ENCODE data around the gene GPR137B. TPM values are rescaled to one million over a fixed set of nuclear protein-coding genes. Genes with fewer than 3 reads are reported as not detected.

Gene GPR137B
- total and polyA plus RNA-seq, 8 donors, result 0.95 to 9.8 (median 2.6) TPM

GRCh38 chr1:236150311-236150955, 8.1 kb downstream of the GPR137B start:
- no peaks in the 10 kb centered on the region for H3K4me1 ChIP-seq
- no peaks in the 10 kb centered on the region for H3K36me3 ChIP-seq
- no peak overlapping the region for H3K27ac ChIP-seq
- ATAC-seq (peak in 1 of 4 donors; percentile 9), DNase-seq (no peak), FAIRE-seq (no peak)
- intact Hi-C loops (cut with DNase I), result no loop called here
- H3K9me3 ChIP-seq, result no peaks in the 10 kb centered on the region
- 88 to 91% methylated on average over 19 of the region's 19 CpGs for WGBS, 2 donors
- no peak for TF ChIP-seq CTCF (IDR thresholded peaks at IDR 0.05)
- H3K27me3 ChIP-seq, result no peaks in the 10 kb centered on the region
- H3K4me3 ChIP-seq, result no peak overlapping the region

- Histone ChIP-seq H3K27me3 (no peaks in the 10 kb centered on the region), H3K4me1 (no peaks in the 10 kb centered on the region), H3K4me3 (no peak overlapping the region), H3K27ac (no peak overlapping the region), H3K9me3 (no peaks in the 10 kb centered on the region), H3K36me3 (no peaks in the 10 kb centered on the region)
- FAIRE-seq (no peak), DNase-seq (no peak), ATAC-seq (no peak)
- TF ChIP-seq CTCF (IDR thresholded peaks at IDR 0.05), result no peak
- 88 to 92% methylated on average over 5 of the region's 5 CpGs for WGBS, 2 donors
- intact Hi-C loops (cut with DNase I), result no loop called here
Measured at GRCh38 chr1:236150986-236151385, 8.6 kb downstream of the GPR137B start.

- H3K4me3 ChIP-seq, result no peak overlapping the region
- ATAC-seq (no peak), DNase-seq (no peak), FAIRE-seq (no peak)
- no peak overlapping the region for H3K27ac ChIP-seq
- no peaks in the 10 kb centered on the region for H3K4me1 ChIP-seq
- H3K36me3 ChIP-seq, result no peaks in the 10 kb centered on the region
- H3K9me3 ChIP-seq, result no peaks in the 10 kb centered on the region
- 89 to 92% methylated on average over 12 of the region's 12 CpGs for WGBS, 2 donors
- no peaks in the 10 kb centered on the region for H3K27me3 ChIP-seq
- no peak for TF ChIP-seq CTCF (IDR thresholded peaks at IDR 0.05)
- intact Hi-C loops (cut with DNase I), result no loop called here
Measured at GRCh38 chr1:236151739-236152424, 9.5 kb downstream of the GPR137B start.

- DNase-seq (no peak), FAIRE-seq (no peak), ATAC-seq (no peak)
- Histone ChIP-seq H3K4me1 (no peaks in the 10 kb centered on the region), H3K4me3 (no peak overlapping the region), H3K36me3 (no peaks in the 10 kb centered on the region), H3K27me3 (no peaks in the 10 kb centered on the region), H3K27ac (no peak overlapping the region), H3K9me3 (no peaks in the 10 kb centered on the region)
- intact Hi-C loops (cut with DNase I), result no loop called here
- no peak for TF ChIP-seq CTCF (IDR thresholded peaks at IDR 0.05)
- 84 to 87% methylated on average over 13 of the region's 13 CpGs for WGBS, 2 donors
Measured at GRCh38 chr1:236154126-236154525, 11.8 kb downstream of the GPR137B start.
